NCI-H524 (cell line): ENCODE data around the gene ZNF70.
A peak's percentile ranks its signal among the peaks of the same experiment; 100 is the strongest.

Source experiments
- DNase-seq, 2 experiments: peaks; one replicate each; lab custom pipeline; 2025; lab: John Stamatoyannopoulos, UW

Gene ZNF70

DNA sequence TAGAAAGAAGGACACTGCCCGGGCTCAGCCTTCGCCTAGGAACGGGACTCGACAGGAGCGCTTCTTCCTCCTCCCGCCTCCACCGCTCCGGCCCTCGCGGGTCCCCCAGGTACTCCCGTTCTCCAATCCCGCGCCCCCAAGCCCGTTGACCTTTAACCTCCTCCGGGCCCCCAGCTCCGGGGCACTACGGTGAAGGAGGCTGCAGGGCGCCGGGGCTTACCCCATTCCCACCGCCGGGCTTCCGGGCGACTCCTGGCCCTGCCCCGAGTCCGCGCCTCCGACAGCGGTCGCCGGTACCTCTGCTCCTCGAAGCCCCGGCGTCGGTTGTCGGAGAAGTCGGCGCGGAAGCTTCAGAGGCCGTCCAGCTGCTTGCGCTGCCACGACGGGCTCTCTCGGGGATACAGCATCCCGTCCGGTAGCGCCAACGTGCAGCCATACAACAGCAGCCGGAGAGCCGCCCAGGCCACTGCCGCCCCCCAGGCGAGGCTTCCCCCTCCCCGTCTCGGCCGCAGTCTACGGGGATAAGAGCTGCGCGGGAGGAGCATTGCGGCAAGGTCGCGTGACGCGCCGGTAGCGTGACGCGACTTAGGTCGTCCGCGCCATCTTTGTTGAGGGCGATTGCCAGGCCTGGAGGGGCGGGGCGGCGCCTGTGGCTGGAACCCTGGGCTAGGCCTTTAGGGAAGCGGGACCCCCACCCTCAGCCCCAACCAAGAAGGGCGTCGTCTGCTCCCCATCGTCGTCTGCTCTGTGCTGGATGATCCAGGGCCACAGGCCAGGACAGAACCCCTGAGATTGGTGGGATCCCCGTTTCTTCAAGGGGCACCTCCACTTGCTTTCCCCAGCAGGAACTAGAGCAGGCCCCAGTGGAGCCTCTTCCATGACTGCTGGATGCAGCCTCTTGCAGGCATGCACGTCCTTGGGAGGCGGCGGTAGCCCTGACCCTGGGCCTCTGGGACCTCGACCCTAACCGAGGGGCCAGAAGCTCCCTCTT is 33.8 kb downstream of the ZNF70 start:
- peak; percentile 72 to 90 for DNase-seq

DNA sequence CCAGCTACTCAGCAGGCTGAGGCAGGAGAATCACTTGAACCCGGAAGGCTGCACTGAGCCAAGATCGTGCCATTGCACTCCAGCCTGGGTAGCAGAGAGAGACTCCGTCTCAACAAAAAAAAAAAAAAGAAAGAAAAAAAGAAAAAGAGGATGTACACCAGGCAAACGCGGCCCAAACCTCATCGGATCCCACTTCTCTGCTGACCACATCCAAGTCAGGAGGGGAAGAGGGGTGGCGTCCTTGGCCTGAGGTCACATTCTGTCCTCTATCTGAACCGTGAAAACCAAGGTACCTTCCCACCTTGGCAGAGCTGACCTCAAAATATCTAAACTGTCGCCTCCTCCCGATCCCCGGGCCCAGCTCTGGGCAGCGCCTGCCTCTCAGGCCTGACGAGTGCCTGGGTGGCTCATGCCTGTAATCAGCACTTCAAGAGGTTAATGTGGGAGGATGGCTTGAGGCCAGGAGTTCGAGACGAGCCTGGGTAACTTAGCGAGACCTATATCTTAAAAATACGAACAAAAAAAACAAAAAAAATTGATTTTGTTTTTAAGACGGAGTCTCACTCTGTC is 35.0 kb downstream of the ZNF70 start:
- no peak for DNase-seq

DNA sequence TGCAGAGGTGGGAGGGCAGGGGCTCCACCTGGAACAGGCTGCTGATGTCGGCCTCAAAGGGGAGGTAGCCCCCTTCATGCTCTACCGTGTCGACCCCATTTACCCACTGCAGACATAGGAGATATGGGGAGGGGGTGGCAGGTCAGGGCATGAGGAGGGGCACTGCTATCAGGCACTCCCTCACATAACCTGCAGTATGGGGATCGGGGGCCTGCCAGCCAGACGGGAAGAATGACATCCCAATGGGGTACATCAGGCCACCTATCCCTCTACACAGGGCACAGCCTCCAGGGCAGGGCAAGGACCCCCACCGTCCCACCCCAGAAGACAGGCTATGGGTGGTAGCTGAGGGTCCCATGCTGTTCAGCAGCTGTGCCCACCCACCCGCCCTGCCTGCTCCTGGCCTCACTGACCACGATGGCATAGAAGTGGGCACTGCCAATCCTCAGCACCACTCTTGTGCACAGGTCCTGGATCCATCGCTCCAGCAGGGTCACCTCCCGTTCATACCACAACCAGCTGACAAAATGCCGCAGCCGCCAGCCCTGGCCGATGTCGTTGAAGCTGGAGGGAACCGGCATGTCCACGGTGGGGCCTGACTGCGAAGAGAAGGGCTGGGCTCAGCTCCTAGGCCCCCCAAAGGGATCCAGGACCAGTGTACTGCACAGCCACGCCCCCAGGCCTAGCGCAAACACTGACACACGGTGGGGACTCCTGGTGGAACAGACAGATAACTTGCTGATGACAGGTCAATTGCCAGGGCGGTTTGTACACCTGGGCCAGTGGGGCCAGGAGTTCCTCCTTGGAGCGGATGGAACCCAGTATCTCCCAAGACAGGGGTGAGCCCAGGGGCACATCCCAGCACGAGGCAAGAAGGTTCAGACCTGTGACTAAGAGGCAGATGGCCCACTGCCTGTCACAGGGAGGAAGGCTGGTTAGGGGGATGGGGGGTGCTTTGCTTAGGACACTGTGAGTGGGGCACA is 36.0 kb downstream of the ZNF70 start:
- DNase-seq: no peak

DNA sequence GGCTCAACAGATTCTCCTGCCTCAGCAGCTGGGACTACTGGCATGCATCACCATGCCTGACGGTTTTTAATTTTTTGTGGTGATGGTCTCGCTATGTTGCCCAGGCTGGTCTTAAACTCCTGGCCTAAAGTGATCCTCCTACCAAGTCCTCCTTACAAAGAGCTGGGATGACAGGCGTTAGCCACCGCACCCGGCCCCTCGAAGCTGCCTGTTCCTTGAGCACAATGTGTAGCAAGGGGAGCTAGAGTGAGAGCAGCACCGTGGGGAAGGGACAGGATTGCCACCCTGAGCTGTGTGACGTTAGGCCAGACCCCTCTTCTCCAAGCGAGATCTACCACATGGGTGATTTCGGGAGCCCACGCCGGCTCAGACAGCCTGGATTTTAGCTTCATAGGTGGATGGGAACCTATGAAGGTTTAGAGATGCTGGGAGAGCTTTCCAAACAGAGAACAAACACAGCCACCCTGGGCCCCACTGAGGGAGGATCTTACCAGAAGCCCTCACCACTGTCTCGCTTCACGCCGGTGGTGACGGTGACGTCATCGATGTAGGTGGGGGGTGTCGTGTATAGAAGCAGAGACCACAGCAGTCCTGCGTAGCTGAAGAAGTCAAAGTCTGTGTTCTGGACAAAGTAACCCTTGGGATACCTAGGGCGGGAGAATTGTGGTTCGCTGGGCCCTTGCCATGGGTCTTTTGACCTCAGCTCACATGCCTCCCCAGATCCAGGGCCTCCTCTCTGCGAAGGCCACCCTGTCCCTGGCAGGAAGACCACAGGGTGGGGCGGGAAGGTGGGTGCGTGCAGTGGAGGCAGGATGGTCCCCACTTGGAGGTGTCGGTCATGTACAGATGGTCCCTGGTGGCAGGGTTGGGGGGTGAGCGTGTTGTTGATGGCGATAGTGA is 37.0 kb downstream of the ZNF70 start:
- DNase-seq: no peak

DNA sequence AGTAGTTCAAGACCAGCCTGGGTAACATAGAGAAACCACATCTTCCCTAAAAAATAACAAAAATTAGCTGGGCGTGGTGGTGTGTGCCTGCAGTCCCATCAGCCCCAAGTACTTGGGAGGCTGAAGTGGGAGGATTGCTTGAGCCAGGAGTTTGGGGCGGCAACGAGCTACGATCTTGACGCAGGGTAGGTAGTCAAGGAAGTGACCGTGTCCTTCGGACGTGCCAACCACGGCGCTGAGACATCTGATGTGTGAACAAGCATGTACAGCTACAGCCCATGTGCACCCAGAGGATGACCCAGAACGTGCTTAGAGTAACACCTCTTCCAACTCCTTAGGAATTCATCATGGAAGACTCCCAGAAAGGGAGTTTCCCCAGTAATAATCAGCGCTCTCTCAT is 38.7 kb downstream of the ZNF70 start:
- no peak for DNase-seq

DNA sequence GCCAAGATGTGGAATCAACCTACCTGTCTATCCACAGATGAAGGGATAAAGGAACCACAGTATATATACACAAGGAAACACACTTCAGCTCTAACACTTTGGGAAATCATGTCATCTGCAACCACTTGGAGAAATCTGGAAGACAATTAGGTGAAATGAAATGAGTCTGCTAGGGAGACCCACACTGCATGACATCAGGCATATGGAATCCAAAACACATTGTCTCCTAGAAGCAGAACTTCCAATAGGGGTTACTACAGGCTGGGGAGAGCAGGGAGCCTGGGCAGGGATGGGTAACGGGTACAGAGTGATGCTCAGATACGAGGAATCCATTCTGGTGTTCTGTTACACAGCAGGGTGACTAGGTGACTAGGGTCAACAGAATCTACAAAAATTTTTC is 41.8 kb downstream of the ZNF70 start:
- DNase-seq: no peak

DNA sequence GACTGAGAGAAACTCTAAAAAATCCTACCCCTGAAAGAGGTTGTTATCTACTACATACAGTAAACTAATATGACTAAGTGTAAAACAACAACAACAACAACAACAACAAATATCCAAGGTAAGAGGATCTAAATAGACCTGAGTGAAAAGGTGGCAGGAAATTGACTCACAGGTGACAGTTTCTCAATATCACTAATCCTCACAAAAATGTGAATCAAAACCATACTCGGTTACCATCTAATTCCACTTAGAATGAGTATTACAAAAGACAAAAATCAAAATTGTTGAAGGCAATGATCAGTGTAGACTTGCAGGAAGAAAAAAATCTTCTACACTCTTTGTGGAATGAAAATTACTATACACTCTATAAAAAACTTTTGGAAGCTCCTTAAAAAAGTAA is 42.6 kb downstream of the ZNF70 start:
- no peak for DNase-seq

DNA sequence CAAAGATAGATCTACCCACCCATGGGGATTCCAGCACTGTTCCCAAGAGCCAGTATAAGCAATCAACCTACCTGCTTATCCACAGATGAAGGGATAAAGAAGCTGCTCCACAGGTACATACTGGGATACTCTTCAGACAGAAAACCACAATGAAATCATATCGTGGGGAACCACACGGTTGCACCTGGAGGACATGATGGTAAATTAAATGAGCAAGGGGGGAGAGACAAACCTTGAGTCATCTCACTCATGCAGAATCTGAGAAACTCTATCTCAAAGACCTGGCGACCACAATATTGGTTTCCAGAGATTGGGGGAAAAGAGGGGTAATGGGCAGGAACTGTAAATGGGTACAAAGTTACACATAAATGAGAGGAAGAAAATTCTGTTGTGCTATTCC is 45.6 kb downstream of the ZNF70 start:
- no peak for DNase-seq

DNA sequence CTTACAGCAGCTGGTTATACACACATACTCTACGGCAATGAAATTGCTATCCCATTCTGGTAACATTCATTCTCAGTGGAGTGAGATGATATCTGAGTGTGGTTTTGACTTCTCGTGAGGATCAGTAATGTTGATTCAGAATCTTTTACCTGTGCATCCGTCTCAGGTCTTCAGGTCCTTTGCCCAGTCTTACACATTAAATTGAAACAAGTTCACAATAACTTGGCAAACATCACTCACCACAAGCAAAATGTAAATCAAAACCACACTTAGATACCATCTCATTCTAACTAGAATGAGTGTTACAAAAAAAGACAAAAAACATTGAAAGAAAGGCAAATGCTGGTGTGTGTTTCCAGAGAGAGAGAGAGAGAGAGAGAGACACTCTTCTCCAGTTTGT is 46.1 kb downstream of the ZNF70 start:
- DNase-seq: no peak

DNA sequence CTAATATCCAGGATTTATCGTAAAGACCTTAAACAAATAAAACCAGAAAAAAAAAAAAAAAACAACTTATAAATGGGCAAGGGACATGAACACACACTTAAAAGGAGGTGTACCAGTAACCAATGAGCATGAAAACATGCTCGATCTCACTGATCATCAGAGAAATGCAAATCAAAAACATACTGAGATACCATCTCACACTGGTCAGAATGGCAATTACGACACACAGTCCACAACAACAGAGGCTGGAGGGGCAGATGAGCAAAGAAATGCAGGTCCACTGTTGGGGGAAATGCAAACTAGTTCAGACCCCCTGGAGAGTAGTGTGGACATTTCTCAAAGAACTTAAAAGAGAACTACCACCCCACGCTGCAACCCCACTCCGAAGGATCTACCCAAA is 46.9 kb downstream of the ZNF70 start:
- no peak for DNase-seq

DNA sequence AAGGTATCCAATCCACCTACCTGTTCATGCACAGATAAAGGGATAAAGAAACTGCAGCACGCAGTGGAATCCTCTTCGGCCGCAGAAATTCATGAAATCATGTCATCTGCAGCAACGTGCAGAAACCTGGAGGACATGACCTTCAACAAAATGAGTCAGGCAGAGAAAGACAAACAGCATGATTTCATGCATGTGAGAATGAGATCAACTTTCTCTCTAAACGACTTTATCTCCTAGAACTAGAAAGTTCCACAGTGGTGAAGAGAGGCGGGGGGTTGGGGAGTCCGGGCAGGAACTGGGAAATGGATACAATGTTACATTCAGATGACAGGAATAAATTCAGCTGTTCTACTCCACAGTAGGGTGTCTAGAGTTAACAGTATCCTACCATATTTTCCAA is 50.2 kb downstream of the ZNF70 start:
- no peak for DNase-seq

DNA sequence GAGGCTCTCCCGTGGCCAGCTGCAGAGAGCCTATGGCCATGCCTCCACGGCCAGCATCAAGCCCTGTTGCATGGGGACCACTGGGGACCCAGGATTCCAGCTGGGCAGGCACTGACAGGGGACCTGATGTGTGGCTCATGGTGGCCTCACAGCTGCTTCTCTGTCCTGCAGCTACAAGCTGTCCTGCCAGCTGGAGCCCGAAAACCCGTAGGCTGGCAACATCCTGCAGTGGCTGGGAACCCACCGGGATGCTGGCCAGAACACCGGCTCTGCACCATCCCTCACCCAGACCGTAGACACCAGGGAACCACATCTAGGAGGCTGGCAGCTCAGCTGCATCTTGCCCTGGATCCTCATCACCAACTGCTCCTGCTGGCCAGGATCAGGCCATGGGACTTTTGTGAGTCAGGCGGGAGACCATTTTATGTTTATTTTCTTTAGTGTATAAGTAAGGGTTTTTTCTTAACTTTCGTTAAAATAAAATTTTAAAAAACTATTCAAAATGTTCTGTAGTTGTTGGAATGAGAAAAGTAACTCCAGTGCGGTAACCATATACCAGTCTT is 52.2 kb downstream of the ZNF70 start:
- no peak for DNase-seq

DNA sequence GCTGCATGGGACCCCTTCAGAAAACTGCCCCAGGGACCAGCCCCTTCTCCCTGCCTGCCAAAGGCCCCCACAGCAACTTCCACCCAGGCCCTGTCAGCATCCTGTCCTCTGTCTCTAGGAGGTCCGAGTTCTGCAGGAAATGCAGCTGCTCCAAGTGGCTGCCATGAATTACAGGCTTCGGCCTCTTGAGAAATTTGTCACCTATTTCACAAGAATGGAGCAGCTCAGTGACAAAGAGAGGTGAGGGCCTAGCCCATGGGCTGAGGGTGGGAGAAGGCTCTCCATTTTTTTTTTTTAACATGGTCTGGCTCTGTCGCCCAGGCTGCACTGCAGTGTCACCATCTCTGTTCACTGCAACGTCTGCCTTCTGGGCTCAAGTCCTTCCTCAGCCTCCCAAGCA is 52.8 kb downstream of the ZNF70 start:
- DNase-seq: no peak

DNA sequence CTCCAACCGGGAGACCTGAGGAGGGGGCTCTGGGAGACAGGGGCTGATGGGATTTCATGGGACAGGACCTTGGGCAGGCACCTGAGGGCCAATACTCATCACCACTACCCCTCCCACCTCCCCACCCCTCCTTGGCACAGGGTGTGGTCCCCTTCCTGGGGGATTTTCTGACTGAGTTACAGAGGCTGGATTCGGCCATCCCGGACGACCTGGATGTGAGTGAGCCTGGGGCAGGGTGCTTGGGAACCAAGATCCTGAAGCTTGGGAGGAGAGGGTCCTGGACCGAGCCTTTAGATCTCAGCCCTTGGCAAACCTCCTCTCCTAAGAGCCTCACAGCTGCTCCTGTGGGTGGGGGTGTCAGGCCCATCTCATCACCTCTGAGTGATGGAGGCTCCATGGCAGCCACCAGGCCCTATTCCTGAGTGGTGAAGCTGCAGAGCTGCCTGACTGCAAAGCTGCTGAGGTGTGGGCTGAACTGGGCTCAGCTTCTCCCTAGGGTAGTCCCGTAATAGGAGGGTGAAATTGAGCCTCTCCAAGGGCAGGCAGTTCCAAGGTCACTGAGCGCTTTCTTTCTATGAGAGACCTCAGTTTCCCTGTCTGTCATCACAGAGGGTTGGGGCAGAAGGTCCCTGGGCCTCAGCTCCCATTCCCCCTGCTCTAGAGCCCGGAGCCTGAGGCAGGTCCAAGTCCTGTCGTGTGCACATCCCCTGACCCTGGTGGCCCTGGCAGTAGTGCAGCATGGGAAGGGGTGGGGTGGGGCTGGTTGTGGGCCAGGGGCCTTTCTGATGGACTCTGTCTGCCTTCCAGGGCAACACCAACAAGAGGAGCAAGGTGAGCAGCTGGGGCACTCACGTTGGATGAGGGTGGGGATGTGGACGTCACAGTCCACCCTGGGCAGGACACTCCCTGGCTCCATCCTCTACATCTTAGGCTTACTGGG is 53.6 kb downstream of the ZNF70 start:
- DNase-seq: no peak

DNA sequence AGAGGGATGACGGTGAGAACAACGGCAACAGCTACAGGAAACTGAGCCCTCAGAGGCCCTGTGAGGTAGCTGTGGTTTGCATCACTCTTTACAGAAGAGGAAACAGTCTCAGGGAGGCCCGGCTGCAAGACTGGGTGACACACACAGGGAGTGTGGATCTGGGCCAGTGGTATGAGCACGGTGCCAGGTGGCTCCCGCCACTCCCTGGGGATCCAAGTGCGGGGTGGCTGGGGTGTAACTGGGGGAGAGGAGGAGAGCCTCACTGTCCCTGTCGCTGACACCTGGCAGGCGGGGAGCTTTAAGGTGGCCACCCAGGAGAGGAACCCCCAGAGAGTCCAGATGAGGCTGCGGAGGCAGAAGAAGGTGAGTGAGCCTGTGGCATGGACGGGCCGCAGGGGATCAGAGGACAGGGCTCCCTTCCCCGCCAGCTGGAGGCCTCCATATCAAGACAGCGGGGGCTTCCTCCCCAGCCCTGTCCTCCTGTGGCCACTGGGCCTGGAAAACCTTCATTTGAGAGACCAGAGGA is 54.5 kb downstream of the ZNF70 start:
- DNase-seq: no peak

DNA sequence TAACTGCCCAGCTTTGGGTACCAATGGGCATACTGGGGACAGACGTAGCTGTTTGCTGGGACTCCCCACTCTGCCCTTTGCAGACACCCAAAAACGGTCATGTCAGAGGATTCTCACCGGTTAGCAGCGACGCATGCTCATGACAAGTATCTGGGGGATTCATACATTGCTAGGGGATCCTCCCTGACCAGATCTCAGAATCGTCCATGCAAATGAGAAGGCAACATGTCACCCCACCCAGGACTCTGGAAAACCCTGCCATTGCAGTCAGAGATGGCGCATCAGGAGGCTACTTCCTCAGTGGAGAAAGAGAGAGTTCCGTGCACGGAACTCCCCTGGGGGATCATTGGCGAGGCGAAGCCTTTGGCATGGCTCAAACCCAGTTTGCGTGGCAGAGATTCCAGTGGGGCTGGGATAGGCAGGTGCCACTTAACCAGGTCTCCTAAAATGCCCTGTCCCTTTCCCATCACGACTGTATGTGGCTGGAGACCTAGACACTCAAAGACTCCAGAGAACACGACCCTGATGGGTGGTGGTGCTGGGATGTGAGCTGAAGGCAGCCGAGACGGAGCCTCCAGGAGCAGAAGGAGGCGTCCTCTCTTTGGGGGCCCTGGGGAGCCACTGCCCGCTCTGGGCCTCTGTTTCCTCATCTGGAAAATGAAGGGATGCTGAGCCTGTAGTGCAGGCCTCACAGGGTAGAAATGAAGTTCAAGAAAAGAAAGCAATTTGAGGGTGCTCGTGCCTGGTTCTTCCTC is 55.2 kb downstream of the ZNF70 start:
- no peak for DNase-seq

DNA sequence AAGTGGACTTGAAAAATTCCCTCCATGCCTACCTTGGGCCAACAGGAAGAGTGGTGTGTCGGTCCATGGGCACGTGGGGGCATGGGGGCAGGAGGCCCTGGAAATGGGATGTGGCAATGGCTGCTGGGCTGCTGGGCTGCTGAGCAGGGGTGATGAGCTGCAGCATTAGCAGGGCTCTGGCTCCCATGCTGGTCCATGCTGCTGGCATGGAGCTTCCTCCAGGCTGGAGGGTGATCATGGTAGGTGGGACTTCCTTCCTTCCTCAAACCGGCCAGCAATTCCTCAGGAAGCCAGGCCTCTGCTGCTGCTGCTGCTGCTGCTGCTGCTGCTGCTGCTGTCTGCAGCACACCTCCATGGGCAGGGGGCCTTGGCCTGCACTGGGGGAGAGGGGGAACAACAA is 55.8 kb downstream of the ZNF70 start:
- DNase-seq: no peak

DNA sequence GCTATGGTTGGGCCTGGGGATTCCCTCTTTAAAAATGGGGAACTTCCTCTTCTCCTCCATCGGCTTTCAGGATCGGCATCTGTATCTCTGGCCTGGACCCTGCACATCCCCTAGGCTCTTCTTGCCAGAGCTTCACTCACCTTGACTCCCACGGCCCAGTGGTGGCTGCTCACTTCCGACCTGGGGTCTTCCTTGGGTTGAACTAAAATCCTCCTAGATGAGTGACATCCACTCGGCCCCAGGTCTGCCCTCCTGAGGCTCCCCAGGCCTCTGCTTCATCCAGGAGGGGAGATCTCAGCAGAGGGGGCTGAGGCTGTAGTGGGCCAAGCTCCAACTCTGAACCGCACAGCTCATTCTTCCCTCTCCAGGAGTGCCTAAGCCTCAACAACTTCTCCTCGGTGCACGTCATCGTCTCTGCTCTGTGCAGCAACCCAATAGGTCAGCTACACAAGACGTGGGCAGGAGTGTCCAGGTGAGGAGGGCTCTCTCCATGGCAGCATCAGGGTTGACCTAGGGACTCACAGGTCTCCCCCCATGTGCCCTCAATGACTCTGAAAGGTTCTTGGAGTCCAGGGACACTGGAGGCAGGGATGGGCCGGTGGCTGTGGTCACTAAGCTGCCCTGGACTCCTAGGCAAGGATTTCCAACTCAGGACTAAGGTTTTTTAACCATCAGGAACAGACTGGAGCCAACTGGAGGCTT is 56.8 kb downstream of the ZNF70 start:
- no peak for DNase-seq
